Measurements from ENCODE around the gene ZNF35.
A peak's percentile ranks its signal among the peaks of the same experiment; 100 is the strongest.

Gene ZNF35

DNA sequence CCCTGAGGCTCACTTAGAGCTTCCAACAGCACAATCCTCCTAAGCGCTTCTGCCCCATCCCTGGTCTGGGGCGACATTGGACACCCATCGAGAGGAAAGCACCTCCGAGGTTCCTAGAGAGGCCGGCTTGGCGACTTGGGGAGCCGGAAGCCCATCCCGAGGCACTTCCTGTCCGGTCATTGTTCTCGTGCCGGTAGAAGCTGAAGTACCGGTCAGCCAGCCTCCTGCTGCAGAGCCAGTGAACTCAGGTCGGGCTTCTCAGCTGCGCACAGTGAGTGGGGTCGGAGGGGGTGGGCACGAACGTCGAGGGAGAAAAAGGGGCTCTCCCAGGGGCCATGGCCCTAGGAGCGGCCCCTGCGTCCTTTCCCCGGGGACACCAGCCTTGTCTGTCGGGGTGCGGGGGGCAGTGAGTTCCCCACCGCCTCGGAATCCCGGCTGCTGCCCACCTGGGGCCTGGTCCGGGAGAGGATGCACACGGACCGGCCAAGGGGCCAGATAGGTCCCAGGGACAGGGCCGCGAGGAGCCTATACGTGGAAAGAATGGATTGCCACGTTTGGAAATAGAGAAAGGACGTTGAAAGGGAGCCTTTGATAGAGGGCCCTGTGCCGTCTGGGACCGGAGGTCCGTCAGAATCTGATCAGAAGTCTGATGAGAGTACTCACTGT is at the start of gene ZNF35:
ZNF35 (plus strand) TSS at position 169 of the 666 bp plus-strand sequence. CDS start 2,336 bp downstream, outside the sequence.
- TF ChIP-seq, protein P1, sequence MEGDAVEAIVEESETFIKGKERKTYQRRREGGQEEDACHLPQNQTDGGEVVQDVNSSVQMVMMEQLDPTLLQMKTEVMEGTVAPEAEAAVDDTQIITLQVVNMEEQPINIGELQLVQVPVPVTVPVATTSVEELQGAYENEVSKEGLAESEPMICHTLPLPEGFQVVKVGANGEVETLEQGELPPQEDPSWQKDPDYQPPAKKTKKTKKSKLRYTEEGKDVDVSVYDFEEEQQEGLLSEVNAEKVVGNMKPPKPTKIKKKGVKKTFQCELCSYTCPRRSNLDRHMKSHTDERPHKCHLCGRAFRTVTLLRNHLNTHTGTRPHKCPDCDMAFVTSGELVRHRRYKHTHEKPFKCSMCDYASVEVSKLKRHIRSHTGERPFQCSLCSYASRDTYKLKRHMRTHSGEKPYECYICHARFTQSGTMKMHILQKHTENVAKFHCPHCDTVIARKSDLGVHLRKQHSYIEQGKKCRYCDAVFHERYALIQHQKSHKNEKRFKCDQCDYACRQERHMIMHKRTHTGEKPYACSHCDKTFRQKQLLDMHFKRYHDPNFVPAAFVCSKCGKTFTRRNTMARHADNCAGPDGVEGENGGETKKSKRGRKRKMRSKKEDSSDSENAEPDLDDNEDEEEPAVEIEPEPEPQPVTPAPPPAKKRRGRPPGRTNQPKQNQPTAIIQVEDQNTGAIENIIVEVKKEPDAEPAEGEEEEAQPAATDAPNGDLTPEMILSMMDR (conservative IDR thresholded peaks at IDR 0.05) = no peak
- peak within 1 kb of the TSS; percentile 85 for H3K27ac ChIP-seq

DNA sequence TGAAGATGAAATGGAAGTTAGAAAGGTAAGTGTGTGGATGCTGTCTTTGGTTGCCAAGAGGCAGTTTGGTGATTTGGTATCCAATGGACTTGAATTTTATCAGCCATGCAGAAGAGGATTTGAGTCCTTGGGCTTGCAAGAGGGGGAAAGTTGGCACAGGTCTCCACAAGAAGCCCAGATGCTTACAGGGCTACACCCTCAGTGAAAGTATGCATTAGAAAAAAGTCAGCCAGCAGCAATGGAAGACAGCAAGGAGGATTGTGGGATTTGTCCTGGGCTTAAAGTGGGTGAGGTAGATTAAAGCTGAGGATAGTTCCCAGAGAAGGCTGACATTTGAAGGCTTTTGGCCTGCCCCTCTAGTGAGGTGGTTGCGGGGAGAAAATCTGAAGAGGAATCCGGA is 46.8 kb upstream of the ZNF35 start:
- TF ChIP-seq, protein P1 (conservative IDR thresholded peaks at IDR 0.05) = no peak
- H3K27ac ChIP-seq = no peak overlapping the region

DNA sequence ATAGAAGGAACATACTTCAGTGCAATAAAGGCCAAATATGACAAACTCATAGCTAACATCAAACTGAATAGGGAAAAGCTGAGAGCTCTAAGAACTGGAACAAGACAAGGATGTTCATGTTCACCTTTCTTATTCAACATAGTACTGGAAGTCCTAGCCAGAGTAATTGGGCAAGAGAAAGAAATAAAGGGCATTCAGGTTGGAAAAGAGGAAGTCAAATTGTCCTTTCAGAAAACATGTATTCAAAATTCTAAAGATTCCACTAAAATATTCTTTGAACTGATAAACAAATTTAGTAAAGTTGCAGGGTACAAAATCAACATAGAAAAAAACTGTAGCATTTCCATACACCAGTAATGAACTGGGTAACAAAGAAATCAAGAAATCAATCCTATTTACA is 35.9 kb upstream of the ZNF35 start:
- H3K27ac ChIP-seq = no peak overlapping the region
- TF ChIP-seq, protein P1 (conservative IDR thresholded peaks at IDR 0.05) = no peak

- peak within 1 kb of the TSS; percentile 92 for H3K27ac ChIP-seq
- TF ChIP-seq, protein P1 (conservative IDR thresholded peaks at IDR 0.05) = peak; percentile 20
These were observed 23.6 kb upstream of the ZNF35 start, which contains the start of gene ZNF197 for GRCh38 chr3:44624749-44625480. TSS of gene ZNF197 (plus strand) at chr3:44625036. CDS start at chr3:44629155, 4,119 bp downstream.

DNA sequence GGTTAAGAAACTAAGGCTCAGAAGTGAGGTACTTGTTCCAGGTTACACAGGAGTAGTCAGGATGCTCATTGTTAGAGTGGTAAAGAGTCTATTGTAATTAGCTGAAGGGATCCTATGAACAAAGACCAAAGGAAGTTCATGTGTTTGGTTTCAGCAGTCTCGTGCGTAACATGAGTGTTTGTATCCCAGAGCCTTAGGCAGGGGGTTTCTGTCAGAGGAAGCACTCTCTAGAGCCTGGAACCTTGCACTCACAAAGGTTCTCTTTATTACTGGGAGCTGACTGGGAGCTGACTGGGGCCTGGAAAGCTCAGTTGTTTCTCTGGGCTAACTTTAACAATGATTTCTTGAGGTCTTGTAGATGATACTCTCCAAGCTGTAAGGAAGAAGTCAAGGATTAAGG is 19.8 kb upstream of the ZNF35 start:
- no peak overlapping the region for H3K27ac ChIP-seq
- TF ChIP-seq, protein P1 (conservative IDR thresholded peaks at IDR 0.05) = no peak

GRCh38 chr3:44632193-44632592 is 16.3 kb upstream of the ZNF35 start:
- no peak overlapping the region for H3K27ac ChIP-seq
- TF ChIP-seq, protein P1 (conservative IDR thresholded peaks at IDR 0.05) = no peak

GRCh38 chr3:44642337-44642736 is 6.2 kb upstream of the ZNF35 start:
- TF ChIP-seq, protein P1 (conservative IDR thresholded peaks at IDR 0.05) = no peak
- H3K27ac ChIP-seq = no peak overlapping the region
